Vagina (tissue), 2 donors: ENCODE measurements around the gene USP6NL. TPM values are rescaled to one million over a fixed set of nuclear protein-coding genes. Genes with fewer than 3 reads are reported as not detected.

Experiments
- DNase-seq, 2 donors: peaks; one replicate each; pipeline ENCODE4 v3.0.0-alpha.2; 2017; ENCODE audit errors: extremely low spot score in 2 of 2
- H3K27ac ChIP-seq: fragments of 200-600 bp; sonication (generic); one replicate; pipeline ENCODE4 v1.5.1; 2019
- H3K27me3 ChIP-seq: fragments of 200-600 bp; sonication (generic); one replicate; pipeline ENCODE4 v1.5.1; 2019
- H3K36me3 ChIP-seq, 2 donors: fragments of 200-600 bp; sonication (generic); one replicate each; pipeline ENCODE4 v1.5.1; 2017 to 2019
- H3K4me1 ChIP-seq: fragments of 200-600 bp; sonication (generic); one replicate; pipeline ENCODE4 v1.5.1; 2019
- H3K4me3 ChIP-seq, 2 donors: fragments of 200-600 bp; sonication (generic); 1 replicate in 1 of 2; 2 replicates in 1 of 2; pipeline ENCODE4 v1.5.1; 2016 to 2019
- H3K9me3 ChIP-seq: fragments of 200-600 bp; sonication (generic); one replicate; pipeline ENCODE4 v1.5.1; 2019
- CTCF ChIP-seq, 3 experiments: fragments of 450-650 bp in 2 of 3; fragments of 200-600 bp in 1 of 3; sonication (generic) in 1 of 3; IDR thresholded peaks; one replicate each; pipeline ENCODE4 v1.5.1; 2017 to 2019; ENCODE audit warnings: antibody characterized with exemption in 3 of 3, mild to moderate bottlenecking in 2 of 3, moderate library complexity in 2 of 3
- POLR2A ChIP-seq, 2 donors: fragments of 450-650 bp; IDR thresholded peaks; one replicate each; pipeline ENCODE4 v1.6.1; 2017; ENCODE audit warnings: antibody characterized with exemption in 2 of 2, mild to moderate bottlenecking in 2 of 2, moderate library complexity in 2 of 2
- POLR2AphosphoS5 ChIP-seq, 2 donors: sonication (generic); formaldehyde crosslinking; IDR thresholded peaks; one replicate each; pipeline ENCODE4 v1.9.0; 2017; ENCODE audit warnings: antibody characterized with exemption in 2 of 2, mild to moderate bottlenecking in 2 of 2, low read depth in 1 of 2; ENCODE audit not compliant: insufficient read depth in 1 of 2
- intact Hi-C: fragments of 100-400 bp; cut with DNase I; formaldehyde crosslinking; loops from one replicate; pipeline ENCODE4 v1.15.1; 2023
- total RNA-seq: library from RNA; depleted of rRNA; stranded (reverse); fragments of >200 nt; gene quantifications from one replicate; pipeline ENCODE4 v1.2.3, GENCODE V29; 2016

Gene USP6NL
- total RNA-seq, 1 donor from 2014 or later, result 23.3 TPM

- no peaks in the 10 kb centered on the region for H3K36me3 ChIP-seq
- TF ChIP-seq POLR2A (IDR thresholded peaks at IDR 0.05), result no peak
- no peak for TF ChIP-seq CTCF (IDR thresholded peaks at IDR 0.05)
- no peak for TF ChIP-seq POLR2AphosphoS5 (IDR thresholded peaks at IDR 0.05; ENCODE audit: insufficient read depth in 1 of 2, low read depth in 1 of 2)
- no peak overlapping the region for H3K4me3 ChIP-seq
- DNase-seq, result peak in 1 of 2 donors; percentile 34
- H3K27ac ChIP-seq, result no peak overlapping the region
- H3K27me3 ChIP-seq, result no peaks in the 10 kb centered on the region
- intact Hi-C loops, result no loop called here
- H3K9me3 ChIP-seq, result no peaks in the 10 kb centered on the region
- H3K4me1 ChIP-seq, result no peaks in the 10 kb centered on the region
Measured at GRCh38 chr10:11639849-11640764, 28.7 kb upstream of the USP6NL start.

GRCh38 chr10:11639362-11639761 is 27.9 kb upstream of the USP6NL start:
- Histone ChIP-seq H3K4me3 (no peak overlapping the region), H3K27me3 (no peaks in the 10 kb centered on the region), H3K27ac (no peak overlapping the region), H3K4me1 (no peaks in the 10 kb centered on the region), H3K36me3 (no peaks in the 10 kb centered on the region), H3K9me3 (no peaks in the 10 kb centered on the region)
- peak in 1 of 2 donors; percentile 40 for DNase-seq
- TF ChIP-seq POLR2AphosphoS5 (IDR thresholded peaks at IDR 0.05; ENCODE audit: insufficient read depth in 1 of 2, low read depth in 1 of 2) (no peak), POLR2A (IDR thresholded peaks at IDR 0.05) (no peak), CTCF (IDR thresholded peaks at IDR 0.05) (no peak)
- intact Hi-C loops, result no loop called here

- H3K27me3 ChIP-seq, result no peaks in the 10 kb centered on the region
- no peaks in the 10 kb centered on the region for H3K9me3 ChIP-seq
- H3K4me1 ChIP-seq, result no peaks in the 10 kb centered on the region
- intact Hi-C loops, result no loop called here
- no peak overlapping the region for H3K27ac ChIP-seq
- no peak for DNase-seq
- H3K36me3 ChIP-seq, result no peaks in the 10 kb centered on the region
- no peak overlapping the region for H3K4me3 ChIP-seq
- TF ChIP-seq POLR2AphosphoS5 (IDR thresholded peaks at IDR 0.05; ENCODE audit: insufficient read depth in 1 of 2, low read depth in 1 of 2), result no peak
- TF ChIP-seq CTCF (IDR thresholded peaks at IDR 0.05), result no peak
- no peak for TF ChIP-seq POLR2A (IDR thresholded peaks at IDR 0.05)
Measured at GRCh38 chr10:11638055-11638698, 26.7 kb upstream of the USP6NL start.

- H3K27ac ChIP-seq, result no peak overlapping the region
- H3K4me1 ChIP-seq, result no peaks in the 10 kb centered on the region
- no peak overlapping the region for H3K4me3 ChIP-seq
- no peaks in the 10 kb centered on the region for H3K36me3 ChIP-seq
- DNase-seq, result no peak
- TF ChIP-seq CTCF (IDR thresholded peaks at IDR 0.05) (no peak), POLR2A (IDR thresholded peaks at IDR 0.05) (no peak), POLR2AphosphoS5 (IDR thresholded peaks at IDR 0.05; ENCODE audit: insufficient read depth in 1 of 2, low read depth in 1 of 2) (no peak)
- intact Hi-C loops, result no loop called here
- H3K9me3 ChIP-seq, result no peaks in the 10 kb centered on the region
- H3K27me3 ChIP-seq, result no peaks in the 10 kb centered on the region
Measured at GRCh38 chr10:11636697-11637303, 25.4 kb upstream of the USP6NL start.
